ENCODE results near the gene MED13L. TPM values are rescaled to one million over a fixed set of nuclear protein-coding genes. Genes with fewer than 3 reads are reported as not detected.

MED13L gene
- total and polyA plus RNA-seq, 4 donors, result 7.9 to 94.0 (median 37.7) TPM

DNA sequence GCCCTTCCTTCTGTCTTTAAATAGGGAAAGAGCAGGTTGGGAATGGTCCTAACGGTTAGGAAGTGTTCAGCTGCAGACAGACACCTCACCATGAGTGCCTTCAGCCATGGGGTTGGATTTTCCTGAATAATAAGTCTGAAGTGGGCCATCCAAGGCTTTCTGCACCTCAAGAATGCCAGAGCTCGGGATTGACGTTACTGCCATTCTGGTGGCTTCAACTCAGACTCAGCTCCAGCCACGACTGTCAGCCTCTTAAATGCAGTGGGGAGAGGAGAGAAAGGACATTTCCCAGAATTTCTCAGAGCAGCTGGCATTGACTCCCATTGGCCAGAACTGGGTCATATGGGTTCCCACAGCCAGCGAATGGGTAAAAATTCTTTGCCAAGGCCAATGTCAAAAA lies 363.4 kb downstream of the MED13L start:
- TF ChIP-seq JUND (IDR thresholded peaks at IDR 0.05) (no peak), TAF1 (conservative IDR thresholded peaks at IDR 0.05) (no peak), SP1 (IDR thresholded peaks at IDR 0.05) (no peak), NR2F2 (IDR thresholded peaks at IDR 0.05) (no peak), FOXA2 (IDR thresholded peaks at IDR 0.05) (no peak), RXRA (IDR thresholded peaks at IDR 0.05) (no peak), HNF4G (IDR thresholded peaks at IDR 0.05) (no peak), HNF4A (conservative IDR thresholded peaks at IDR 0.05) (no peak), EGR1 (IDR thresholded peaks at IDR 0.05; ENCODE audit: low read depth in 2 of 2) (no peak)
- TF ChIP-seq, protein P1, sequence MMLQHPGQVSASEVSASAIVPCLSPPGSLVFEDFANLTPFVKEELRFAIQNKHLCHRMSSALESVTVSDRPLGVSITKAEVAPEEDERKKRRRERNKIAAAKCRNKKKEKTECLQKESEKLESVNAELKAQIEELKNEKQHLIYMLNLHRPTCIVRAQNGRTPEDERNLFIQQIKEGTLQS (IDR thresholded peaks at IDR 0.05), result no peak
- H3K9ac ChIP-seq (ENCODE audit: low read depth in 1 of 2, low read length in 2 of 2), result no peak overlapping the region
- H3K27ac ChIP-seq (ENCODE audit: low read depth in 1 of 2, low read length in 2 of 2), result no peak overlapping the region
- H3K36me3 ChIP-seq (ENCODE audit: control insufficient read depth in 4 of 4, insufficient read depth in 3 of 4, low read depth in 1 of 4, low read length in 3 of 4), result no peaks in the 10 kb centered on the region
- no peak for DNase-seq (ENCODE audit: low spot score)
- 79% methylated on average over 5 of the region's 5 CpGs for WGBS
- peaks cover 0 to 6% (median 0%) of the 10 kb centered on the region in 4 donors for H3K27me3 ChIP-seq (ENCODE audit: control insufficient read depth in 4 of 4, insufficient read depth in 4 of 4, low read length in 3 of 4)
- peaks cover 0 to 5% (median 2%) of the 10 kb centered on the region in 4 donors for H3K4me1 ChIP-seq (ENCODE audit: control insufficient read depth in 4 of 4, insufficient read depth in 4 of 4, low read length in 3 of 4)
- H3K4me3 ChIP-seq (ENCODE audit: low read depth in 1 of 3, low read length in 3 of 3), result no peak overlapping the region
- no peaks in the 10 kb centered on the region for H3K9me3 ChIP-seq (ENCODE audit: control insufficient read depth in 4 of 4, low read length in 3 of 4)

DNA sequence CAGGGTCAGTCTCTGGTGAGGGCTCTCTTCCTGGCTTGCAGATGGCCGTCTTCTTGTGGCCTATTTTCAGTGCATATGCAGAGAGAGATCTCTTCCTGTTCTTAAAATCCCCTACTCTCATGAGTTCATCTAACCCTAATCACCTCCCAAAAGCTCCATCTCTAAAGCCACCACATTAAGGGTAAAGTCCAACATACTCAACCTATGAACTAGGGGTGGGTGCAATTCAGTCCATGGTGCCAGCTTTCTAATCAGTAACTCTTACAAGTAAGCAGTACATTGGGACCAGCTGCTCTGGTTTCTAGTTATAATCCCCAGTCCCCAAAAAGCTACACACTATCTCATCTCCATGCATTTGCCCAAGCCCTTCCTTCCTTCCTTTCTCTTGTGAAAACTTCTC lies 365.1 kb downstream of the MED13L start:
- H3K27me3 ChIP-seq (ENCODE audit: control insufficient read depth in 4 of 4, insufficient read depth in 4 of 4, low read length in 3 of 4), result peaks cover 0 to 3% (median 0%) of the 10 kb centered on the region in 4 donors
- DNase-seq (ENCODE audit: low spot score), result no peak
- no peaks in the 10 kb centered on the region for H3K36me3 ChIP-seq (ENCODE audit: control insufficient read depth in 4 of 4, insufficient read depth in 3 of 4, low read depth in 1 of 4, low read length in 3 of 4)

DNA sequence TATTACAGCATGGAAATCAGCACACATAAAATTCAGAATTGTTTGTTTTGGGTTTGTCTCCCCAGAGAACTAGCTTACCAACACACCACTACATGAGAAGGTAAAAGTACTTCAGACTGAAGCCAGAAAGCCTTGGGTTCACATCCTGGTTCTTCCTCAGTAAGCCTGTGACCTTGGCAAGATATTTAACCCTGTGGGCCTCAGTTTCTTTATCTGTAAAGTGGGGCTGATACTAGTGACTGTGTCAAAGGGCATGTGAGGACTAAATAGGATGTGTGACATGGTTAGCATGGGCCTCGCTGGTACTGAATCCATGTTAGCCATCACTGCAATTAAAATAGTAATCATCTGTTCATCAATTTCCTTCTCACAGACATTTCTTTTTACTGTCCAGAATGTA lies 366.1 kb downstream of the MED13L start:
- no peak overlapping the region for H3K27ac ChIP-seq (ENCODE audit: low read depth in 1 of 2, low read length in 2 of 2)
- DNase-seq (ENCODE audit: low spot score), result no peak
- no peaks in the 10 kb centered on the region for H3K36me3 ChIP-seq (ENCODE audit: control insufficient read depth in 4 of 4, insufficient read depth in 3 of 4, low read depth in 1 of 4, low read length in 3 of 4)
- no peak overlapping the region for H3K9ac ChIP-seq (ENCODE audit: low read depth in 1 of 2, low read length in 2 of 2)
- H3K9me3 ChIP-seq (ENCODE audit: control insufficient read depth in 4 of 4, low read length in 3 of 4), result no peaks in the 10 kb centered on the region
- 92% methylated on average over 1 of the region's 1 CpG for WGBS
- no peaks in the 10 kb centered on the region for H3K4me1 ChIP-seq (ENCODE audit: control insufficient read depth in 4 of 4, insufficient read depth in 4 of 4, low read length in 3 of 4)
- no peaks in the 10 kb centered on the region for H3K27me3 ChIP-seq (ENCODE audit: control insufficient read depth in 4 of 4, insufficient read depth in 4 of 4, low read length in 3 of 4)
- H3K4me3 ChIP-seq (ENCODE audit: low read depth in 1 of 3, low read length in 3 of 3), result no peak overlapping the region
- no peak for TF ChIP-seq TAF1 (conservative IDR thresholded peaks at IDR 0.05)
- no peak for TF ChIP-seq RXRA (IDR thresholded peaks at IDR 0.05)
- TF ChIP-seq GABPA (IDR thresholded peaks at IDR 0.05 in 1 of 2, conservative IDR thresholded peaks at IDR 0.05 in 1 of 2), result no peak
- TF ChIP-seq, protein P2, sequence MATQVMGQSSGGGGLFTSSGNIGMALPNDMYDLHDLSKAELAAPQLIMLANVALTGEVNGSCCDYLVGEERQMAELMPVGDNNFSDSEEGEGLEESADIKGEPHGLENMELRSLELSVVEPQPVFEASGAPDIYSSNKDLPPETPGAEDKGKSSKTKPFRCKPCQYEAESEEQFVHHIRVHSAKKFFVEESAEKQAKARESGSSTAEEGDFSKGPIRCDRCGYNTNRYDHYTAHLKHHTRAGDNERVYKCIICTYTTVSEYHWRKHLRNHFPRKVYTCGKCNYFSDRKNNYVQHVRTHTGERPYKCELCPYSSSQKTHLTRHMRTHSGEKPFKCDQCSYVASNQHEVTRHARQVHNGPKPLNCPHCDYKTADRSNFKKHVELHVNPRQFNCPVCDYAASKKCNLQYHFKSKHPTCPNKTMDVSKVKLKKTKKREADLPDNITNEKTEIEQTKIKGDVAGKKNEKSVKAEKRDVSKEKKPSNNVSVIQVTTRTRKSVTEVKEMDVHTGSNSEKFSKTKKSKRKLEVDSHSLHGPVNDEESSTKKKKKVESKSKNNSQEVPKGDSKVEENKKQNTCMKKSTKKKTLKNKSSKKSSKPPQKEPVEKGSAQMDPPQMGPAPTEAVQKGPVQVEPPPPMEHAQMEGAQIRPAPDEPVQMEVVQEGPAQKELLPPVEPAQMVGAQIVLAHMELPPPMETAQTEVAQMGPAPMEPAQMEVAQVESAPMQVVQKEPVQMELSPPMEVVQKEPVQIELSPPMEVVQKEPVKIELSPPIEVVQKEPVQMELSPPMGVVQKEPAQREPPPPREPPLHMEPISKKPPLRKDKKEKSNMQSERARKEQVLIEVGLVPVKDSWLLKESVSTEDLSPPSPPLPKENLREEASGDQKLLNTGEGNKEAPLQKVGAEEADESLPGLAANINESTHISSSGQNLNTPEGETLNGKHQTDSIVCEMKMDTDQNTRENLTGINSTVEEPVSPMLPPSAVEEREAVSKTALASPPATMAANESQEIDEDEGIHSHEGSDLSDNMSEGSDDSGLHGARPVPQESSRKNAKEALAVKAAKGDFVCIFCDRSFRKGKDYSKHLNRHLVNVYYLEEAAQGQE (IDR thresholded peaks at IDR 0.05), result no peak
- TF ChIP-seq FOXA1 (IDR thresholded peaks at IDR 0.05), result no peak
- TF ChIP-seq RAD21 (IDR thresholded peaks at IDR 0.05), result no peak
- no peak for TF ChIP-seq SP1 (IDR thresholded peaks at IDR 0.05)
- no peak for TF ChIP-seq HNF4G (IDR thresholded peaks at IDR 0.05)
- no peak for TF ChIP-seq HNF4A (conservative IDR thresholded peaks at IDR 0.05)
- TF ChIP-seq, protein P3, sequence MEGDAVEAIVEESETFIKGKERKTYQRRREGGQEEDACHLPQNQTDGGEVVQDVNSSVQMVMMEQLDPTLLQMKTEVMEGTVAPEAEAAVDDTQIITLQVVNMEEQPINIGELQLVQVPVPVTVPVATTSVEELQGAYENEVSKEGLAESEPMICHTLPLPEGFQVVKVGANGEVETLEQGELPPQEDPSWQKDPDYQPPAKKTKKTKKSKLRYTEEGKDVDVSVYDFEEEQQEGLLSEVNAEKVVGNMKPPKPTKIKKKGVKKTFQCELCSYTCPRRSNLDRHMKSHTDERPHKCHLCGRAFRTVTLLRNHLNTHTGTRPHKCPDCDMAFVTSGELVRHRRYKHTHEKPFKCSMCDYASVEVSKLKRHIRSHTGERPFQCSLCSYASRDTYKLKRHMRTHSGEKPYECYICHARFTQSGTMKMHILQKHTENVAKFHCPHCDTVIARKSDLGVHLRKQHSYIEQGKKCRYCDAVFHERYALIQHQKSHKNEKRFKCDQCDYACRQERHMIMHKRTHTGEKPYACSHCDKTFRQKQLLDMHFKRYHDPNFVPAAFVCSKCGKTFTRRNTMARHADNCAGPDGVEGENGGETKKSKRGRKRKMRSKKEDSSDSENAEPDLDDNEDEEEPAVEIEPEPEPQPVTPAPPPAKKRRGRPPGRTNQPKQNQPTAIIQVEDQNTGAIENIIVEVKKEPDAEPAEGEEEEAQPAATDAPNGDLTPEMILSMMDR (IDR thresholded peaks at IDR 0.05; ENCODE audit: low read depth, low read length, missing input control), result no peak
- TF ChIP-seq YY1 (IDR thresholded peaks at IDR 0.05), result no peak
- TF ChIP-seq EGR1 (IDR thresholded peaks at IDR 0.05; ENCODE audit: low read depth in 2 of 2), result no peak
- TF ChIP-seq NR2F2 (IDR thresholded peaks at IDR 0.05), result no peak
- no peak for TF ChIP-seq FOXA2 (IDR thresholded peaks at IDR 0.05)

More for the DNA sequence above, 365.1 kb downstream of the MED13L start:
- Histone ChIP-seq H3K9me3 (ENCODE audit: control insufficient read depth in 4 of 4, low read length in 3 of 4) (no peaks in the 10 kb centered on the region), H3K27ac (ENCODE audit: low read depth in 1 of 2, low read length in 2 of 2) (no peak overlapping the region), H3K4me1 (ENCODE audit: control insufficient read depth in 4 of 4, insufficient read depth in 4 of 4, low read length in 3 of 4) (peaks cover 0 to 5% (median 2%) of the 10 kb centered on the region in 4 donors), H3K4me3 (ENCODE audit: low read depth in 1 of 3, low read length in 3 of 3) (no peak overlapping the region), H3K9ac (ENCODE audit: low read depth in 1 of 2, low read length in 2 of 2) (no peak overlapping the region)
- 93% methylated on average over 1 of the region's 1 CpG for WGBS
- peak; percentile 61 to 75 for TF ChIP-seq HNF4A (conservative IDR thresholded peaks at IDR 0.05)
- TF ChIP-seq, protein P3 (IDR thresholded peaks at IDR 0.05; ENCODE audit: low read depth, low read length, missing input control), result no peak
- peak; percentile 25 to 33 for TF ChIP-seq RXRA (IDR thresholded peaks at IDR 0.05)
- TF ChIP-seq, protein P1 (IDR thresholded peaks at IDR 0.05), result no peak
- TF ChIP-seq HNF4G (IDR thresholded peaks at IDR 0.05), result peak; percentile 15
